ENCODE results near the gene FAM234A.
"Not testable (repeated sequence)": the region's sequence is repeated elsewhere in the genome, so short reads cannot be mapped to it uniquely, and the experiment has no call there.

The FAM234A gene, protein sequence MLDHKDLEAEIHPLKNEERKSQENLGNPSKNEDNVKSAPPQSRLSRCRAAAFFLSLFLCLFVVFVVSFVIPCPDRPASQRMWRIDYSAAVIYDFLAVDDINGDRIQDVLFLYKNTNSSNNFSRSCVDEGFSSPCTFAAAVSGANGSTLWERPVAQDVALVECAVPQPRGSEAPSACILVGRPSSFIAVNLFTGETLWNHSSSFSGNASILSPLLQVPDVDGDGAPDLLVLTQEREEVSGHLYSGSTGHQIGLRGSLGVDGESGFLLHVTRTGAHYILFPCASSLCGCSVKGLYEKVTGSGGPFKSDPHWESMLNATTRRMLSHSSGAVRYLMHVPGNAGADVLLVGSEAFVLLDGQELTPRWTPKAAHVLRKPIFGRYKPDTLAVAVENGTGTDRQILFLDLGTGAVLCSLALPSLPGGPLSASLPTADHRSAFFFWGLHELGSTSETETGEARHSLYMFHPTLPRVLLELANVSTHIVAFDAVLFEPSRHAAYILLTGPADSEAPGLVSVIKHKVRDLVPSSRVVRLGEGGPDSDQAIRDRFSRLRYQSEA

DNA sequence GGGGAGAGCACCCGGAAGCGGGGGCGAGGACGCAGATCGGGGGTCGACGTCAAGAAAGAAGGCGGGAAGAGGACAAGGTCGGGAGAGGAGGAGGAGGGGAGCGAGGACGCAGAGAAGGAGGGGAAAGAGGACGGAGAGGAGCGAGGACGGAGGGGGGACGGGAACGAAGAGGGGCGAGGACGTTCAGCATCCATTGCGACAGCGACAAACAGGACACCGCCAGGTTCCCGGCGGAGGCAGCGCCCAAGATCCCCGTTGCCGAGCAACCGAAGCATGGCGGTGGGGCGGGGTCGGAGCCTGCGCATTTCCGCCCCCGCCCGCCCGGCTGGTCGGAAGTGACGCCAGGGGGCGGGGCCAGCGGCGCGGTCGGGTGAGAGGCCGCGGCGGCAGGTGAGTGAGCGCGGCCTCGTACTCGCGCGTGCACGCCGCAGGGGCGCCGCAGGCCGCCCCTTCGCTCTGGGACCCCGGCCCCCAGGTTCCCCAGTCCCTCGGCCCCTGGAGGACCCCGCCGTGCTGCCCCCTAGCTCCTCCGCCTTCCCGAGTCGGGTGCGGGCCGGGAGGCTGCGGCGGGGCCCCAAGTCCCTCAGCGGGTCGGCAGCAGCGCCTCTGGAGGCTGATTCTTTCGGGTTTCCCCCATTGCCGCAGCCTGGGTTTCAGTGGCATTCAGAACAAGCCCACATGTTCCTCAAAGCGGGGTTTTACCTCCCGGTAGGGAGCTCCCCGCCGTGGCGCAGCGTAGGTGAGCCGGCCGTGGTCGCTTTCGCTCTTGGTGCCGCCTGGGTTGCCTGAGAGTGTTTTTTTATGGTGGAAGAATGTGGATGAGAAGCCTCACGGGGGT is at the start of gene FAM234A:
FAM234A (plus strand) TSS at position 354 of the 838 bp plus-strand sequence. CDS start 19,593 bp downstream, outside the sequence.
- DNase-seq, result peak; percentile 96

- no peak for DNase-seq
These were observed 49.4 kb upstream of the FAM234A start for GRCh38 chr16:185213-185612.

- DNase-seq, result no peak
These were observed 48.9 kb upstream of the FAM234A start for GRCh38 chr16:185691-186090.

DNA sequence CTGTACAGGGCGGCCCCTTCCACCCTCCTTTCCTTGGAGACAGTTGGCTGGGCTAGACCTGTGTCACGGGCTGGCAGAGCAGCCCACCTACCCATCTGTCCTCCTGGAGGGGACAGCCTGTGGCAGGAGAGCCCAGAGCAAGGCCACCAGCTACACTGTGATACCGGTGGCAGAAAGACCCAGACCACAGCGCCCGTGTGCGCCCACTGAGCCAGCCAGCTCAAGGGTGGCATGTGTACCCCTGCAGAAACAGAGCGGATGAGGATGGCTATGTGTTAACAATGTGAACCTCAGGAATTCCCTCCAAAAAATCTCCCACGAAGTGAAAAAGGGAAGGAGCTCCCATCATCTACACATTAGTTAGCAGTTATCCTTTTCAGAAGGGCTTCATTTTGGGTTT is 47.3 kb upstream of the FAM234A start:
- no peak for DNase-seq

- DNase-seq, result no peak
These were observed 45.9 kb upstream of the FAM234A start for GRCh38 chr16:188674-189073.

- DNase-seq, result no peak
These were observed 44.9 kb upstream of the FAM234A start for GRCh38 chr16:189604-190186.

DNA sequence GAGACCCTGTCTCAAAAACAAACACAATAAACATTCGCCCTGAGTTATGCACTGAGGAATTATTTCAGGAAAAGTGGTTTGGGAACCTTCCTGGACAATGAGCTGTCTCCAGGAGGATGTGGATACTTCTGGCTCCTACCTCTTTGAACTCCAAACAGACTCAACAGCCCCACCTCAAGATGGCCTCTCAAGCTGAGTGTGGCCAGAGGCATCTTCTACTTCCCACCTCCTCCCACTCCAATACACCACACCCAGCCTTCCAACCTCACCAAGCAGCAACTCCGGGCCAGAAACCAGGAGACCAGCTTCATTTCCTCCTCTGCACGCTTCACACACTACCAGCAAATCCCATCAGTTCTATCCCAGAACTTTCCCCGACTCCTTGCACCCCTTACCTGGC is 42.8 kb upstream of the FAM234A start:
- no peak for DNase-seq

DNA sequence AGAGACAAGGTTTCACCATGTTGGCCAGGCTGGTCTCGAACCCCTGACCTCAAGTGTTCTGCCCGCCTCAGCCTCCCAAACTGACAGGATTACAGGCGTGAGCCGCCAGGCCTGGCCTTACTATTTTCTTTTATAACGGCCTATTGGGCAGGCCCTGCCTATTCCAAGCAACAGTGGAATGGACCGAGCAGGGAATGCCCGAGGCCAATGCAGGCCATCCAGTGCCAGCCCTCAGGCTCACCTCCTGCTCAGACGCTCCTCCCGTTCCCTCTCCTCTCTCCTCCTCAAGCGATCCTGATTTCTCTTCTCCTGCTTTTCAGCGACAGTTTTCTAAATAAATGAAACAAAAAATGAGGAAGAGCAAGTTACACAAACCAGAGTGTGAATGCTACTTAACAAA is 41.9 kb upstream of the FAM234A start:
- no peak for DNase-seq

DNA sequence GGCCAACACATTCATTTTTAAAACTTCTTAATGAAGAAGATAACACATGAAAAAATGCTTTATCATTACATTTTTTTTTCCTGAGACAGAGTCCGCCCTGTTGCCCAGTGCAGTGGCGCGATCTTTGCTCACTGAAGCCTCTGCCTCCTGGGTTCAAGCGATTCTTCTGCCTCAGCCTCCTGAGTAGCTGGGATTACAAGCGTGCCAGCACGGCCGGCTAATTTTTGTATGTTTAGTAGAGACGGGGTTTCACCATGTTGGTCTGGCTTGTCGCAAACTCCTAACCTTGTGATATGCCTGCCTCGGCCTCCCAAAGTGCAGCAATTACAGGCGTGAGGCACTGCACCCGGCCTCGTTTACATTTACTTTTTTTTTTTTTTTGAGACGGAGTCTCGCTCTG is 41.2 kb upstream of the FAM234A start:
- no peak for DNase-seq

DNA sequence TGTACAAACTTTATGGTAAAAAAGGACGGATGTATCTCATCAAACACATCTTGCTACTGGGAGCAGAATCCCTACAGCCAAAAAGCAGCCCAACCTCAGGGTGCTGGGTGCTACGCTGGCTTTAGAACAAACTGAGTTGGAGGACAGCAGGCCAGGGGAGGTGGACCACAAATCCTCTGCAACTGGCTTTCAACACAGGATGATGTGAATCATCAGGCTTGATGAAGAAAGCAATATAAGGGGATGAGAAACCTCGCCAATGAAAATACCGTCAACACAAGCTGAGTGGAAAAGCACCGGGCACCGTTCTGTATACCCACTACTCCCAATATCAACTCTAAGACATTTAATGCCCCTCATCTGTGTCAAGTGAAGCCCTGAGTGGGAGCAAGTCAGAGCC is 40.1 kb upstream of the FAM234A start:
- DNase-seq, result no peak

DNA sequence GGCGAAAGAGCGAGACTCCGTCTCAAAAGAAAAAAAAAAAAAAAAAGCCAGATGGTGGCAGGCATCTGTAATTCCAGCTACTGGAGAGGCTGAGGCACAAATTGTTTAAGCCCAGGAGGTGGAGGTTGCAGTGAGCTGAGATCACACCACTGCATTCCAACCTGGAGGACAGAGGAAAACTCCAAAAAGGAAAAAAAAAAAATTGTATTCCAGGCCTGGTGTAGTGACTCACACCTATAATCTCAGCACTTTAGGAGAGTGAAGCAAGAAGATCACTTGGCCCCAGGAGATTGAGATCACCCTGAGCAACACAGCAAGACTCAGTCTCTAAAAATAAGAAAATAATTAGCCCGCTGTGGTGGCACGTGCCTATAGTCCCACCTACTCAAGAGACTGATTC is 34.2 kb upstream of the FAM234A start:
- no peak for DNase-seq

- DNase-seq, result no peak
These were observed 31.4 kb upstream of the FAM234A start for GRCh38 chr16:203246-203645.

- DNase-seq, result not testable (repeated sequence)
These were observed 30.6 kb upstream of the FAM234A start for GRCh38 chr16:204046-204445.

DNA sequence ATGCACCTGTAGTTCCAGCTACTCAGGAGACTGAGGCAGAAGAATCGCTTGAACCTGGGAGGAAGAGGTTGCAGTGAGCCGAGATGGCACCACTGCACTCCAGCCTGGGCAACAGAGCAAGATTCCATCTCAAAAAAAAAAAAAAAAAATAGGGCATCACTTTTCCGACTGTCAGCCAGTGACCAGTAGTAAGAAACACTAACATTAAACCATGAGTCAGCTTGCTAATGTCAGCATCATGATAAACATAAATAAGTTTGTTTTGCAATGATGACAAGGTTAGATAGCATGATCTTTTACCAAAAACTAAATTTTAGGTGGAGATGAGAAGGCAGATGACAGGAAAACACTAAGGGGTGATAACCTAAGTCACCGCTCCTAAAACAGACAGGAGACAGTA is 25.3 kb upstream of the FAM234A start:
- DNase-seq, result not testable (repeated sequence)

DNA sequence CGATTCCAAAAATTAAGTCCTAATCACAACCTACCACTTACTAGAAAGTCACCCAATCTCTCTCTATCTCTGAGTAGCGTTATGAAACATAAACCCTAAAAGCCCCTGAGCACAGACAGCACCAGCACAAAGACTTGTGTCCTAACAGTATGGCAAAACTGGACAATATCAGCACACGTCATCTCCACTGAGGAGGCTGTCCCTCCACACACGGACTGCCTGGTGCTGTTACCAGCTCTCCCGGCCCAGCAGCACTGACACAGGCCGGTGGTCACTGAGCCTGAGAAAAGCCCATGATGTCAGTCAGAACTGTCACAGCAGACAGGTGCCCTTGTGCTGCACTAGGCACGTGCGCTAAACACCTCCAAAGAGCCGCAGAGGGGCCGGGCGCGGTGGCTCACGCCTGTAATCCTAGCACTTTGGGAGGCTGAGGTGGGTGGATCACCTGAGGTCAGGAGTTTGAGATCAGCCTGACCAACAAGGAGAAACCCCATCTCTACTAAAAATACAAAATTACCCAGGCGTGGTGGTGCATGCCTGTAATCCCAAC is 22.9 kb upstream of the FAM234A start:
- not testable (repeated sequence) for DNase-seq

DNA sequence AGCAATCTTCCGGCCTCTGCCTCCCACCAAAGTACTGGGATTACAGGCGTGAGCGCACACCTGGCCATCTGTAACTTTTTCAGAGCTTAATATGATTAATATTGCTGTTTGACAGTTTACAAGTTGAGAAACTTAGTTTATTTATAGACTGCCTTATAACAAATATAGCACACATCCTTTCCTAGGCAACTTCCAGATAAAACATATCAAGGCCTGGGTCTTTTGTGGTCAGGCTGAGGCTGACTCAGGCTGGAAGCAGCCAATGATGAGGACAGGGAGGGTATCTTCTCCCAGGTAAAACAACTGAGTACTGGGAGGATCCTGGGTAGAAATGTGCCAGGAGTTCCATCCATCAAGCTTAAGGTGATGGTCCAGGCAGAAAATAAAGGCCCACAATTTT is 21.6 kb upstream of the FAM234A start:
- DNase-seq, result no peak

DNA sequence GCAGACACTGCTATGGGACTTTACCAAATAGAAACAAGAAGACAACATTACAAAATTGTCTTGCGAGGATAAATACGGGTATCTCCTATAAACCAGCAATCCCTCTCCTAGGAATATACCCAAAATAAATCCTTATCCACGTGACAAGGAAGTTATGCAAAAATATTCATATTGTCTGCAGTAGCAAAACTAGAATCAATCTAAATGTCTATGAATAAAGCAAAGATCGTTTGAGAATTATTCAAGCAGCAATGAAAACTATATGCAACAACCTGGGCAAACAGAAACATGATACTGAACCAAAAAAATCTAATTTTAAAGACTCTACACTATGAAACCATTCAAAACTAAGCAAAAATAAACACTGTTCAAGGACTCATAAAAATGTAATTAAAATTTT is 14.6 kb upstream of the FAM234A start:
- DNase-seq, result no peak

DNA sequence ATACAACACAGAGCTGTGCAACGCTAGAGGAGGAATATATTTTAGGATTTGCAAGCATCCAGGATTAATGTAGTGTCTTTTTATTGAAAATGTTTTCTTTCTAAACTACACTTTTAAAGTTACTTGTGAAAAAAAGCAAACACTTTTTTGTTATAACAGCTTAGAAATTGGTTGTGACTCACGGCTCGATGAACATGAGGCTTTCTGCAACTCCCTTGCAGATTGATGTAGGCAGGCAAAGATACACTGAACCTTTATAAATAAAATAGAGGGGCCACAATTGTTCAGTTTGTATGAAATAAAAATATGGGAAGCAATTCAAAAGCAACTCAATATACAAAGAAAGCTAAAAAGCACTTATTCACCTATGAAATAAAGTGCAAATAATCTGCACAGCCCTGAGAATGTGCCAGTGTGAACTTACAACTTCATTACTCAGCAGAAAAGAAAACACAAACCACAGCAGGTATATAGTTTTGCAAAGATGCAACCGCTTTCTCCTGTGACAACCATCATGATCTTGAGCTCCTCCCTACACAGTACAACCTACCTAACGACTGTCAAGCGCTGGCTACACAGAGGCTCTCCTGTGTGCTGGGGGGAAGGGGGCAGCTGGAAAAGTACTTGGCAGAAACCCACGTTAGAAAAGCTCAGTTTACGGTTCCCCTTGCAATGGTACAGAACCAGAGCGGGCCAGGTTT is 6.3 kb upstream of the FAM234A start:
- DNase-seq, result no peak

- peak; percentile 94 for DNase-seq
These were observed 5.5 kb upstream of the FAM234A start, which contains the start of gene LUC7L for GRCh38 chr16:228852-229730. TSS of gene LUC7L (minus strand) at chr16:229449. CDS start at chr16:229339, 110 bp downstream.

DNA sequence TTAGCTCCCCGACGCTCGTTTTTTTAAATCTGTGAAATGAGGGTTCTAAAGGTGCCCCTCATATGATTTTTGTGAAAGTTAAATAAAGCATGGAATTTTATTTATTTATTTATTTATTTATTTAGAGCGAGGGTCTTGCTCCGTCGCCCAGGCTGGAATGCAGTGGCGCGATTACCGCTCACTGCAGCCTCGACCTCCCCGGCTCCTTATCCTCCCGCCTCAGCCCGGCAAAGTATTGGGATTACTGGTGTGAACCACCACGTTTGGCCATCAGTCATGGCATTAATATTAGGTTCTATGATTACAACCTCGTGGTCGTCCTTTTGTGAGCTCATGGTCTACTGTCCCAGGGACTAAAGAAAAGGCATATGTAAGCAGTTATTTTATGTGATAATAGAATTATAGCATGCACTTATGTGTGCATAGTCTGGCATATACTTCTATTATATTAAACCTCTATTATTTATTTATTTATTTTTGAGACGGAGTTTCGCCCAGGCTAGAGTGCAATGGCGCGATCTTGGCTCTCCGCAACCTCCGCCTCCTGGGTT is 4.8 kb upstream of the FAM234A start:
- no peak for DNase-seq

DNA sequence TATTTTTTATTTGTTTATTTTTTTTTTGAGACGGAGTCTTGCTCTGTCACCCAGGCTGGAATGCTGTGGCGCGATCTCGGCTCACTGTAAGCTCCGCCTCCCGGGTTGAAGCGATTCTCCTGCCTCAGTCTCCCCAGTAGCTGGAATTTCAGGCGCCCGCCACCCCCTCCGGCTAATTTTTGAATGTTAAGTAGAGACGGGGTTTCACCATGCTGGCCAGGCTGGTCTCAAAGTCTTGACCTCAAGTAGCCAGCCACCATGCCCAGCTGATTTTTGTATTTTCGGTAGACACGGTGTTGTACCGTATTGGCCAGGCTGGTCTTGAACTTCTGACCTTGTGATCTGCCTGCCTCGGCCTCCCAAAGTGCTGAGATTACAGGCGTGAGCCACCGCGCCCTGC is 4.3 kb upstream of the FAM234A start:
- not testable (repeated sequence) for DNase-seq

Data from OCI-M1 (cell line).